LNCAP (cell line): Measurements from ENCODE around the gene LCE2B.
"Not testable (repeated sequence)": the region's sequence is repeated elsewhere in the genome, so short reads cannot be mapped to it uniquely, and the experiment has no call there.

ENCODE experiments used
- TF ChIP-seq, protein P1 (sequence below): fragments of 450-650 bp; IDR thresholded peaks from 2 replicates; pipeline ENCODE4 v1.5.1; 2017; ENCODE audit warnings: mild to moderate bottlenecking

The LCE2B gene

DNA sequence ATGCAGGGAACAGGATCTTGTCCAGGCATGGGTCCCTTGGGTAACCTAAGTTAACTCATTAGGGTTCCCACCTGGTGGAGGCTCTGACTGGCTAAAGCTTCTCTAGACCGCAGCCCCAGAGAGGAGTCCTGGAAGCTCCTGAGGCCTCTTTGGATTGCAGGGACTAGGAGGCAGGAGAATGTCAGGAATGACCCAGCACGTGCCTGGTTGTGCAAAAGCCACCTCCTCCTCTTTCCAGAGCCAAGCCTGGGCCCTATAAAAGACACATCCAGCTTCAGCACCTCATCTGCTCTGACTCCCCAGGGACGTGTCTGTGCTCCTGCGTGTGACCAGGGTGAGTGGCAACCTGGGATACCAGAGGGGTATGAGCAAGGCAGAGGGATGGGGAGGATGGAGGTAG is at the start of gene LCE2B:
TSS of gene LCE2B (plus strand) at position 301 of the 400 bp plus-strand sequence. CDS start 721 bp downstream, outside the sequence.
- TF ChIP-seq, protein P1, sequence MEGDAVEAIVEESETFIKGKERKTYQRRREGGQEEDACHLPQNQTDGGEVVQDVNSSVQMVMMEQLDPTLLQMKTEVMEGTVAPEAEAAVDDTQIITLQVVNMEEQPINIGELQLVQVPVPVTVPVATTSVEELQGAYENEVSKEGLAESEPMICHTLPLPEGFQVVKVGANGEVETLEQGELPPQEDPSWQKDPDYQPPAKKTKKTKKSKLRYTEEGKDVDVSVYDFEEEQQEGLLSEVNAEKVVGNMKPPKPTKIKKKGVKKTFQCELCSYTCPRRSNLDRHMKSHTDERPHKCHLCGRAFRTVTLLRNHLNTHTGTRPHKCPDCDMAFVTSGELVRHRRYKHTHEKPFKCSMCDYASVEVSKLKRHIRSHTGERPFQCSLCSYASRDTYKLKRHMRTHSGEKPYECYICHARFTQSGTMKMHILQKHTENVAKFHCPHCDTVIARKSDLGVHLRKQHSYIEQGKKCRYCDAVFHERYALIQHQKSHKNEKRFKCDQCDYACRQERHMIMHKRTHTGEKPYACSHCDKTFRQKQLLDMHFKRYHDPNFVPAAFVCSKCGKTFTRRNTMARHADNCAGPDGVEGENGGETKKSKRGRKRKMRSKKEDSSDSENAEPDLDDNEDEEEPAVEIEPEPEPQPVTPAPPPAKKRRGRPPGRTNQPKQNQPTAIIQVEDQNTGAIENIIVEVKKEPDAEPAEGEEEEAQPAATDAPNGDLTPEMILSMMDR = not testable (repeated sequence)

DNA sequence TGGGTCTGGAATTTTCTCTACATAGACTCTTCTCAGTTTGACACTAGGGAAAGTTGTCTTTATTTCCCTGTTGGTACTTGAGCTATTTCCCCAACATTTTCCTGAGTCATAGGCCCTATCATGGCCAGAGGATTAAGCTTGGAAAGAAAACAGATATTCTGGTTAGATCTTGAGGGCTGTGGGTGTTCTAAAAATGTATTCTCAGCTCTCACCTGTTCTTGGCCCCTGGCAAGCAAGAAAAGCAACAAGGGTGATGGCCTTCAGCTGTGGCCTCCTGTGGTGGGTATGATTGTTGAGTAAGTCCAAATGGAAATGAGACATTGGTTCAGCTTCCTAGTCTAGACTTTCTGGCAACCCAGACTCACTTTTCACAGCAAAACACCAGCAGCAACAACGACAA is 45.6 kb upstream of the LCE2B start:
- TF ChIP-seq, protein P1 = no peak

- TF ChIP-seq, protein P1 = no peak
Measured at GRCh38 chr1:152643945-152644344, 42.0 kb upstream of the LCE2B start.

- TF ChIP-seq, protein P1 = no peak
Measured at GRCh38 chr1:152645146-152645545, 40.8 kb upstream of the LCE2B start.

DNA sequence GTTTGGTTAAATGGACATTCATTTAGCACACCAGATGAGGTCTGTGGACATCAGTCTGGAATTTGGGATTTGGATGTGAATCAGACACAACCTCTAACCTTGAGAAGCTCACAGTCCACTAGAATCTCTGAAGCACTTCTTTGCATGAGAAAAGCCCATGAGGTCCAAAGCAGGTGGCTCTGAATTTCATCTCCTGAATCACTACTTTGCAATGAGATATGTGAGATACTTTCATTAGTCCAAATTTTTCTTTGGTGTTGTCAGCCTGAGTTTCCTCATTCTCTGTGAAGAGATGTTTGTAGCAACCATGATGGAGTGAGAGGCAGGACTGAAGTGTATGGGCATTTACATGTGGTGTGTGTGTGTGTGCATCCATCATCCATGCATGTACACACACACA is 39.3 kb upstream of the LCE2B start:
- TF ChIP-seq, protein P1 = no peak

DNA sequence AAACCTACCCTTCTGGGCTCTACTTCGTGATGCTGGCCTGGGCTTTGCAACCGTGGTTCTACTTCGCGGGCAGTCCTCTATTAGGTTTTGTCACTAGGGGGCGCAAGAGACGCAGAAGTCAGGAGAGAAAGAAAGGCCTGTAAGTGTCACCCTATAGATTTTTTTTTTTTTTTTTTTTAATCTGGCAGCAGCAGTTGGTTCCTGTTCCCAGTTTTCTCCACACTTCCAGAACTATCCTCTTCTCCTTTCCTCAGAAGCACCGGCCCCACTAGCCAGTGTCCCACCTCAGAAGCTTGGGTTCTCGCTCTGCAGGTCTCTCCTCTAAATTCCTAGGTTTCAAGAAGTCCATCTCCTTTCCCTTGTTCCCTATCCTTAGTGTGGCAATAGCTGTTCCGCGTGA is 31.8 kb upstream of the LCE2B start:
- TF ChIP-seq, protein P1 = peak; percentile 90

DNA sequence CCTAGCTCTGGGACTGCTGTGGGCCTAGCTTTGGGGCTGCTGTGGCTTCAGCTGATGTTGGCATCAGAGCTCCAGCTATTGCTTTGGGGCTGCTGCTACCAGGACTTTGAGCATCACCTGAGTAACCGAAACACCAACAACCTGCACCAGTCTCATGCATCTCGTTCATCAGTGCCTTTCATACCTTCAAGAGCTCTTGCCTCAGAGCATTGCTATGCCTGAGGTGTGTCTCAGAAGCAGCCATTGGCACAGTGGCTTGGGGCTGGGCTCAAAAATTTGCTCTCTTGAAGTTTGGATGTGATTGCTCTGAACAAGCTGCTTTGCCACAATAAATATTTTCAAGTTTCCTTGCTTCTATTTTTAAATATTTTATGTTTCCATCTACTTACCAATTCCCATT is 29.5 kb upstream of the LCE2B start:
- TF ChIP-seq, protein P1 = no peak

GRCh38 chr1:152657677-152658076 is 28.2 kb upstream of the LCE2B start:
- TF ChIP-seq, protein P1 = no peak
